Subcutaneous adipose tissue (tissue), 4 donors: ENCODE data around the gene JUNB. TPM values are rescaled to one million over a fixed set of nuclear protein-coding genes. Genes with fewer than 3 reads are reported as not detected.

ENCODE experiments used
- CTCF ChIP-seq: fragments of 450-650 bp; IDR thresholded peaks from one replicate; pipeline ENCODE4 v1.5.1; 2016; ENCODE audit warnings: low read depth, mild to moderate bottlenecking, control low read depth, antibody characterized with exemption, moderate library complexity
- total RNA-seq, 4 donors: library from RNA; depleted of rRNA; stranded (reverse); fragments of >200 nt; gene quantifications; one replicate each; pipeline ENCODE4 v1.1.0, GENCODE V29; 2016

JUNB gene
- total RNA-seq, 4 donors from 2014 or later: 77.6 to 304 (median 155) TPM

GRCh38 chr19:12789904-12790619 lies 1.2 kb upstream of the JUNB start:
- TF ChIP-seq CTCF: no peak

GRCh38 chr19:12790628-12791344 lies 500 bp upstream of the JUNB start:
- TF ChIP-seq CTCF: no peak

- TF ChIP-seq CTCF: no peak
Observed at GRCh38 chr19:12792051-12792852, 966 bp downstream of the JUNB start.

GRCh38 chr19:12792853-12793289 lies 1.6 kb downstream of the JUNB start:
- TF ChIP-seq CTCF: no peak

GRCh38 chr19:12793290-12794195 lies 2.3 kb downstream of the JUNB start:
- no peak for TF ChIP-seq CTCF

- no peak for TF ChIP-seq CTCF
Observed at GRCh38 chr19:12794196-12794941, 3.1 kb downstream of the JUNB start.
